KG1 (cell line): ENCODE results near the gene SCYL1.

Experiments used
- DNase-seq: peaks from one replicate; lab custom pipeline; 2025; lab: John Stamatoyannopoulos, UW

Gene SCYL1

DNA sequence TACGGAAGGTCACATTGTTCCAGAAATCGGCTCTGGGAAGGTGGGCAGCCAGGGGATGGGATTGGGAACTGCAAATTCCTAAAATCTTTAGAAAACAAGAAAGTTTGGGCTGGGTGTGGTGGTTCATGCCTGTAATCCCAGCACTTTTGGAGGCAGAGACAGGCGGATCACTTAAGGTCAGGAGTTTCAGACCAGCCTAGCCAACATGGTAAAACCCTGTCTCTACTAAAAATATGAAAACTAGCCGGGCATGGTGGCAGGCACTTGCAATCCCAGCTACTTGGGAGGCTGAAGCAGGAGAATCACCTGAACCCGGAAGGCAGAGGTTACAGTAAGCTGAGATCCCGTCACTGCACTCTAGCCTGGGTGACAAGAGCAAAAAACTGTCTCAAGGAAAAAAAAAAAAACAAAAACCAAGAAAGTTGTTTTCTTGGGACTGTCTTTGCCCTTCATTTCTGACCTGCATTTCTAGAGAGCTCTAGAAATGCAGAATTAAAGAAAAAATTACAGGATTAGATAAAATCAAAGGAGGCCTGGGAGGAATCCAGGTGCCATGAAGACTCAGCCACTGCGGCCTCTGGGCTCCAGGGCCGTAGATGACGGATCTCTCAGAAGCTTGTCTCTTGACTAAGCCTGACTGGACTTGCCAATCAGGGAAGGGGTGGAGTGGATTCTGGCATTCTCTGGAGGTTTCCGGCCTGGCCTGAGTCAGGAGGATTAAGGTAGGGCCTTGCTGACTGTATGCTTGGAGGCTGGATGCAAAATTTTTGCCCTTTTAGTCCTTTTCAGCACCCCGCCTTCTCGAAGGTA is 31.3 kb upstream of the SCYL1 start:
- DNase-seq = no peak

- no peak for DNase-seq
Observed at GRCh38 chr11:65496304-65497140, 28.4 kb upstream of the SCYL1 start.

DNA sequence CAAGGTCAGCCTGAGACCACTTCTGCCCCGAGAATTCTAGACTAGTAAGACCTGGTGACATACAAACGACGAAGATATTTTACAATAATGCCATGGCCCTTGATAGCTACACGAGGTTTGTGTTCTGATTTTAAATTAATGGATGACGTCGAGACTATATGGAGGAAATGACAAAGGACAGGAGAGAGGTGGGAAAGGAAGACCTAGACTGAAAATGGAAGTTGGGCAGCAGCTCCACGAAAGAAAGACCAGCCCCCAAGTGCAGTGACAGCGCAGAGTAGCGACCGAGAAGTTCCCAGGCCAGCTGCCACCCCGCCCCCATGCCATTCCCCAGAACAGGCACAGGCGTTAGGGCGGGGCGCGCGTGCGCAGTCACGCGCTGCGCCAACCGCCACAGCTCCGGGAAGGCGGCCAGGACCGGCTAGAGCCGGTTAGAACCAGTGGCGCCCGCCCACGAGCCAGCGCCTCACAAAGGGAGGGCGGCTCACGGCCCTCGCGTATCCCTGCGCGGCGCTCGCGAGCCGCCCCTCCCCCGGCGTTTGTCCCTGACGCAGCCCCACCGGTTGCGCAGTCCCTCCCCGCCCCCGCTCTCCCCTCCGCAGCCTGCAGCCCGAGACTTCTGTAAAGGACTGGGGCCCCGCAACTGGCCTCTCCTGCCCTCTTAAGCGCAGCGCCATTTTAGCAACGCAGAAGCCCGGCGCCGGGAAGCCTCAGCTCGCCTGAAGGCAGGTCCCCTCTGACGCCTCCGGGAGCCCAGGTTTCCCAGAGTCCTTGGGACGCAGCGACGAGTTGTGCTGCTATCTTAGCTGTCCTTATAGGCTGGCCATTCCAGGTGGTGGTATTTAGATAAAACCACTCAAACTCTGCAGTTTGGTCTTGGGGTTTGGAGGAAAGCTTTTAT is 27.5 kb upstream of the SCYL1 start:
- DNase-seq = peak; percentile 100

- peak; percentile 97 for DNase-seq
Observed at GRCh38 chr11:65498042-65498726, 26.7 kb upstream of the SCYL1 start.

GRCh38 chr11:65498727-65498976 is 26.2 kb upstream of the SCYL1 start:
- no peak for DNase-seq

DNA sequence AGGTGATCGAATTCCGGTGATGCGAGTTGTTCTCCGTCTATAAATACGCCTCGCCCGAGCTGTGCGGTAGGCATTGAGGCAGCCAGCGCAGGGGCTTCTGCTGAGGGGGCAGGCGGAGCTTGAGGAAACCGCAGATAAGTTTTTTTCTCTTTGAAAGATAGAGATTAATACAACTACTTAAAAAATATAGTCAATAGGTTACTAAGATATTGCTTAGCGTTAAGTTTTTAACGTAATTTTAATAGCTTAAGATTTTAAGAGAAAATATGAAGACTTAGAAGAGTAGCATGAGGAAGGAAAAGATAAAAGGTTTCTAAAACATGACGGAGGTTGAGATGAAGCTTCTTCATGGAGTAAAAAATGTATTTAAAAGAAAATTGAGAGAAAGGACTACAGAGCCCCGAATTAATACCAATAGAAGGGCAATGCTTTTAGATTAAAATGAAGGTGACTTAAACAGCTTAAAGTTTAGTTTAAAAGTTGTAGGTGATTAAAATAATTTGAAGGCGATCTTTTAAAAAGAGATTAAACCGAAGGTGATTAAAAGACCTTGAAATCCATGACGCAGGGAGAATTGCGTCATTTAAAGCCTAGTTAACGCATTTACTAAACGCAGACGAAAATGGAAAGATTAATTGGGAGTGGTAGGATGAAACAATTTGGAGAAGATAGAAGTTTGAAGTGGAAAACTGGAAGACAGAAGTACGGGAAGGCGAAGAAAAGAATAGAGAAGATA is 25.7 kb upstream of the SCYL1 start, which contains the start of gene MALAT1:
MALAT1 (plus strand) TSS at position 69 of the 736 bp plus-strand sequence.
- DNase-seq = peak; percentile 97

GRCh38 chr11:65499713-65500386 is 25.0 kb upstream of the SCYL1 start:
- DNase-seq = no peak

DNA sequence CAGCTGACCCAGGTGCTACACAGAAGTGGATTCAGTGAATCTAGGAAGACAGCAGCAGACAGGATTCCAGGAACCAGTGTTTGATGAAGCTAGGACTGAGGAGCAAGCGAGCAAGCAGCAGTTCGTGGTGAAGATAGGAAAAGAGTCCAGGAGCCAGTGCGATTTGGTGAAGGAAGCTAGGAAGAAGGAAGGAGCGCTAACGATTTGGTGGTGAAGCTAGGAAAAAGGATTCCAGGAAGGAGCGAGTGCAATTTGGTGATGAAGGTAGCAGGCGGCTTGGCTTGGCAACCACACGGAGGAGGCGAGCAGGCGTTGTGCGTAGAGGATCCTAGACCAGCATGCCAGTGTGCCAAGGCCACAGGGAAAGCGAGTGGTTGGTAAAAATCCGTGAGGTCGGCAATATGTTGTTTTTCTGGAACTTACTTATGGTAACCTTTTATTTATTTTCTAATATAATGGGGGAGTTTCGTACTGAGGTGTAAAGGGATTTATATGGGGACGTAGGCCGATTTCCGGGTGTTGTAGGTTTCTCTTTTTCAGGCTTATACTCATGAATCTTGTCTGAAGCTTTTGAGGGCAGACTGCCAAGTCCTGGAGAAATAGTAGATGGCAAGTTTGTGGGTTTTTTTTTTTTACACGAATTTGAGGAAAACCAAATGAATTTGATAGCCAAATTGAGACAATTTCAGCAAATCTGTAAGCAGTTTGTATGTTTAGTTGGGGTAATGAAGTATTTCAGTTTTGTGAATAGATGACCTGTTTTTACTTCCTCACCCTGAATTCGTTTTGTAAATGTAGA is 24.3 kb upstream of the SCYL1 start:
- no peak for DNase-seq

DNA sequence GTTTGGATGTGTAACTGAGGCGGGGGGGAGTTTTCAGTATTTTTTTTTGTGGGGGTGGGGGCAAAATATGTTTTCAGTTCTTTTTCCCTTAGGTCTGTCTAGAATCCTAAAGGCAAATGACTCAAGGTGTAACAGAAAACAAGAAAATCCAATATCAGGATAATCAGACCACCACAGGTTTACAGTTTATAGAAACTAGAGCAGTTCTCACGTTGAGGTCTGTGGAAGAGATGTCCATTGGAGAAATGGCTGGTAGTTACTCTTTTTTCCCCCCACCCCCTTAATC is 23.8 kb upstream of the SCYL1 start:
- DNase-seq = no peak

- no peak for DNase-seq
Observed at GRCh38 chr11:65501472-65502273, 23.2 kb upstream of the SCYL1 start.

- no peak for DNase-seq
Observed at GRCh38 chr11:65502274-65502554, 22.7 kb upstream of the SCYL1 start.

DNA sequence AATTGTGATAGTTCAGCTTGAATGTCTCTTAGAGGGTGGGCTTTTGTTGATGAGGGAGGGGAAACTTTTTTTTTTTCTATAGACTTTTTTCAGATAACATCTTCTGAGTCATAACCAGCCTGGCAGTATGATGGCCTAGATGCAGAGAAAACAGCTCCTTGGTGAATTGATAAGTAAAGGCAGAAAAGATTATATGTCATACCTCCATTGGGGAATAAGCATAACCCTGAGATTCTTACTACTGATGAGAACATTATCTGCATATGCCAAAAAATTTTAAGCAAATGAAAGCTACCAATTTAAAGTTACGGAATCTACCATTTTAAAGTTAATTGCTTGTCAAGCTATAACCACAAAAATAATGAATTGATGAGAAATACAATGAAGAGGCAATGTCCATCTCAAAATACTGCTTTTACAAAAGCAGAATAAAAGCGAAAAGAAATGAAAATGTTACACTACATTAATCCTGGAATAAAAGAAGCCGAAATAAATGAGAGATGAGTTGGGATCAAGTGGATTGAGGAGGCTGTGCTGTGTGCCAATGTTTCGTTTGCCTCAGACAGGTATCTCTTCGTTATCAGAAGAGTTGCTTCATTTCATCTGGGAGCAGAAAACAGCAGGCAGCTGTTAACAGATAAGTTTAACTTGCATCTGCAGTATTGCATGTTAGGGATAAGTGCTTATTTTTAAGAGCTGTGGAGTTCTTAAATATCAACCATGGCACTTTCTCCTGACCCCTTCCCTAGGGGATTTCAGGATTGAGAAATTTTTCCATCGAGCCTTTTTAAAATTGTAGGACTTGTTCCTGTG is 22.1 kb upstream of the SCYL1 start:
- DNase-seq = no peak

GRCh38 chr11:65503368-65503948 is 21.4 kb upstream of the SCYL1 start:
- DNase-seq = no peak

- DNase-seq = peak; percentile 52
Observed at GRCh38 chr11:65503949-65504673, 20.8 kb upstream of the SCYL1 start.

DNA sequence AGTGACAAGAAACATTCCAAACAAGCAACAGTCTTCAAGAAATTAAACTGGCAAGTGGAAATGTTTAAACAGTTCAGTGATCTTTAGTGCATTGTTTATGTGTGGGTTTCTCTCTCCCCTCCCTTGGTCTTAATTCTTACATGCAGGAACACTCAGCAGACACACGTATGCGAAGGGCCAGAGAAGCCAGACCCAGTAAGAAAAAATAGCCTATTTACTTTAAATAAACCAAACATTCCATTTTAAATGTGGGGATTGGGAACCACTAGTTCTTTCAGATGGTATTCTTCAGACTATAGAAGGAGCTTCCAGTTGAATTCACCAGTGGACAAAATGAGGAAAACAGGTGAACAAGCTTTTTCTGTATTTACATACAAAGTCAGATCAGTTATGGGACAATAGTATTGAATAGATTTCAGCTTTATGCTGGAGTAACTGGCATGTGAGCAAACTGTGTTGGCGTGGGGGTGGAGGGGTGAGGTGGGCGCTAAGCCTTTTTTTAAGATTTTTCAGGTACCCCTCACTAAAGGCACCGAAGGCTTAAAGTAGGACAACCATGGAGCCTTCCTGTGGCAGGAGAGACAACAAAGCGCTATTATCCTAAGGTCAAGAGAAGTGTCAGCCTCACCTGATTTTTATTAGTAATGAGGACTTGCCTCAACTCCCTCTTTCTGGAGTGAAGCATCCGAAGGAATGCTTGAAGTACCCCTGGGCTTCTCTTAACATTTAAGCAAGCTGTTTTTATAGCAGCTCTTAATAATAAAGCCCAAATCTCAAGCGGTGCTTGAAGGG is 20.0 kb upstream of the SCYL1 start:
- no peak for DNase-seq

- no peak for DNase-seq
Observed at GRCh38 chr11:65505466-65506289, 19.2 kb upstream of the SCYL1 start.
